Type B pancreatic cell (in vitro differentiated cells): ENCODE measurements around the gene MFSD8. TPM values are rescaled to one million over a fixed set of nuclear protein-coding genes. Genes with fewer than 3 reads are reported as not detected.
"Not testable (repeated sequence)": the region's sequence is repeated elsewhere in the genome, so short reads cannot be mapped to it uniquely, and the experiment has no call there.

Experiments
- DNase-seq: peaks from one replicate; pipeline ENCODE4 v3.0.0; 2021; ENCODE audit warnings: mixed read lengths; ENCODE audit not compliant: unreplicated experiment; ENCODE audit errors: extremely low spot score
- H3K27ac Mint-ChIP-seq: 2 replicates; pipeline ENCODE4 v1.8.0; 2021; ENCODE audit warnings: mild to moderate bottlenecking, mixed read lengths
- H3K27me3 Mint-ChIP-seq: 2 replicates; pipeline ENCODE4 v1.8.0; 2021; ENCODE audit warnings: mixed read lengths
- H3K36me3 Mint-ChIP-seq: 2 replicates; pipeline ENCODE4 v1.8.0; 2021; ENCODE audit warnings: mixed read lengths
- H3K4me1 Mint-ChIP-seq: one replicate; pipeline ENCODE4 v1.8.0; 2021; ENCODE audit warnings: mixed read lengths; ENCODE audit not compliant: unreplicated experiment
- H3K4me3 Mint-ChIP-seq: 2 replicates; pipeline ENCODE4 v1.8.0; 2021; ENCODE audit warnings: mild to moderate bottlenecking, mixed read lengths
- H3K9me3 Mint-ChIP-seq: 2 replicates; pipeline ENCODE4 v1.8.0; 2021; ENCODE audit warnings: mixed read lengths
- total RNA-seq: library from RNA; stranded (reverse); gene quantifications from 2 replicates; pipeline ENCODE4 v1.2.1, GENCODE V29; 2021; ENCODE audit warnings: low replicate concordance
- TF ChIP-seq, protein P1 (sequence below): fragments of 200-600 bp; sonication (generic); conservative IDR thresholded peaks from 2 replicates; pipeline ENCODE4 v1.5.0; 2021; ENCODE audit warnings: antibody characterized with exemption, mild to moderate bottlenecking

MFSD8 gene
- total RNA-seq, 1 donor from 2014 or later: 23.7 TPM

DNA sequence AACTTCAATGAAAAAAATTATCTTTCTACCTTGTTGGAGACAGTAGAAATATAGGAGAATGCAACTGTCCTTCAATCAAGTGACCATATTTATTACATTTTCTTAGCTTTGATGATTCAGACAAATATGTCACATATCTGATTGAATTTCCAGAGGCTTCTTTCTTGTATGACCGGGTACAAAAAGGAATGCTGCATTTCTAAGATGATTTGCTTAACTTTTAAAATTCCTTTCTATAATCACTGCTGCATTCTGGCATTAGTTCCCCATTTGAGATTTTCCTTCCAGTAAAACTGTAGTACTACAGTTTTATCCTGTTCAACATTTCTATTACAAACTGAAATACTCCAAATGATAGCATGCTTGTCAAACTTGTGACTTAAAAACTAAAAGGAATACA, 5.2 kb downstream of the MFSD8 start:
- peaks cover 7% of the 10 kb centered on the region for H3K4me1 Mint-ChIP-seq
- no peak overlapping the region for H3K27ac Mint-ChIP-seq
- no peak overlapping the region for H3K4me3 Mint-ChIP-seq
- no peaks in the 10 kb centered on the region for H3K27me3 Mint-ChIP-seq
- H3K36me3 Mint-ChIP-seq: peaks cover 16% of the 10 kb centered on the region
- TF ChIP-seq, protein P1, sequence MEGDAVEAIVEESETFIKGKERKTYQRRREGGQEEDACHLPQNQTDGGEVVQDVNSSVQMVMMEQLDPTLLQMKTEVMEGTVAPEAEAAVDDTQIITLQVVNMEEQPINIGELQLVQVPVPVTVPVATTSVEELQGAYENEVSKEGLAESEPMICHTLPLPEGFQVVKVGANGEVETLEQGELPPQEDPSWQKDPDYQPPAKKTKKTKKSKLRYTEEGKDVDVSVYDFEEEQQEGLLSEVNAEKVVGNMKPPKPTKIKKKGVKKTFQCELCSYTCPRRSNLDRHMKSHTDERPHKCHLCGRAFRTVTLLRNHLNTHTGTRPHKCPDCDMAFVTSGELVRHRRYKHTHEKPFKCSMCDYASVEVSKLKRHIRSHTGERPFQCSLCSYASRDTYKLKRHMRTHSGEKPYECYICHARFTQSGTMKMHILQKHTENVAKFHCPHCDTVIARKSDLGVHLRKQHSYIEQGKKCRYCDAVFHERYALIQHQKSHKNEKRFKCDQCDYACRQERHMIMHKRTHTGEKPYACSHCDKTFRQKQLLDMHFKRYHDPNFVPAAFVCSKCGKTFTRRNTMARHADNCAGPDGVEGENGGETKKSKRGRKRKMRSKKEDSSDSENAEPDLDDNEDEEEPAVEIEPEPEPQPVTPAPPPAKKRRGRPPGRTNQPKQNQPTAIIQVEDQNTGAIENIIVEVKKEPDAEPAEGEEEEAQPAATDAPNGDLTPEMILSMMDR: no peak
- no peaks in the 10 kb centered on the region for H3K9me3 Mint-ChIP-seq
- DNase-seq: no peak

DNA sequence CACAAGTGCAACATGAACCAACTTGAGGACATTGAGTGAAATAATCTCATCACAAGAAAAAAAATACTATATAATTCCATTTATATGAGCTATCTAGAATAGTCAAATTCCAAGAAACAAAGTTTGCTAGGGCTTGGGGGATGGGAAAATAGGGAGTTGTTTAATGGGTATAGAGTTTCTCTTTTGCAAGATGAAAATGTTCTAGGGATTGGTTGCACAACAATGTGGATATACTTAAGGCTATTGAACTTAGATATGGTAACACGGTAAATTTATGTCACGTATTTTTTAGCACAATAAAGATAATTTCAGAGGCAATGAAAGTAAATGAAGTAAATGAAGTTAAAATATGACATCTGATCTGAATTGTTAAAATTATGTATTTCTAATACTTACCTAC, 7.9 kb downstream of the MFSD8 start:
- no peaks in the 10 kb centered on the region for H3K27me3 Mint-ChIP-seq
- no peak overlapping the region for H3K27ac Mint-ChIP-seq
- H3K36me3 Mint-ChIP-seq: peaks cover 16% of the 10 kb centered on the region
- H3K9me3 Mint-ChIP-seq: no peaks in the 10 kb centered on the region
- TF ChIP-seq, protein P1: no peak
- H3K4me1 Mint-ChIP-seq: no peaks in the 10 kb centered on the region
- DNase-seq: no peak
- H3K4me3 Mint-ChIP-seq: no peak overlapping the region

DNA sequence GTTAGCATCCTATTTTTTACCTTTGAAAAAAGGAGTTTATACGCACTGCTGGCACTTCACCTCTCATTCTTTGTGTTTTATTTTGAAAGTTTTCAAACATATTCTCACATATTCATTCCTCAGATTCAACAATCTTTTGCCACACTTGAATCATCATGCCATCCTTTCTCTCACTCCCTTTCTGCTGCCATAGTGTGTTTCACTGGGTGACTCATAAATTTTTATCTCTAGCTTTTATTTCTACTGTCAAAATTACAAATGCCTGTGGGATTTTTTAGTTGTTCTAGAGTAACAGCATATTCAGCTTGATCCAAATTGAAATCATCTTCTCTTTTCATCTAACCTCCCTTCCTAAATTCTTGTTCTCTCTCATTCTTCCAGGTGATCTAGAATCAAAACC, 28.0 kb downstream of the MFSD8 start:
- TF ChIP-seq, protein P1: no peak
- Mint-ChIP-seq H3K4me3 (no peak overlapping the region), H3K4me1 (no peaks in the 10 kb centered on the region), H3K27ac (no peak overlapping the region), H3K27me3 (no peaks in the 10 kb centered on the region), H3K9me3 (no peaks in the 10 kb centered on the region), H3K36me3 (peaks cover 9% of the 10 kb centered on the region)
- DNase-seq: no peak

DNA sequence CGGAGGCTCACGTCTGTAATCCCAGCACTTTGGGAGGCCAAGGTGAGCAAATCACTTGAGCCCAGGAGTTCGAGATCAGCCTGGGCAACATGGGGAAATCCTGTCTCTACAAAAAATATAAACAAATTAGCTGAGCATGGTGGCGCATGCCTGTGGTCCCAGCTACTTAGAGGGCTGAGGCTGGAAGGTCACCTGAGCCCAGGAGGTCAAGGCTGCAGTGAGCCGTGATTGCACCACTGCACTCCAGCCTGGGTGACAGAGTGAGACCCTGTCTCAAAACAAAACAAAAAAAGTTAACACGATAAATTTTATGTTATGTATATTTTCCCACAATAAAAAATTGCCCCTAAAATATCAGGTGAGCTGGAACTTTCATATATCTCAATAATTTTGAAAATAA, 33.1 kb downstream of the MFSD8 start:
- not testable (repeated sequence) for H3K4me3 Mint-ChIP-seq, H3K27ac Mint-ChIP-seq, H3K36me3 Mint-ChIP-seq, DNase-seq, H3K4me1 Mint-ChIP-seq, H3K27me3 Mint-ChIP-seq, H3K9me3 Mint-ChIP-seq

DNA sequence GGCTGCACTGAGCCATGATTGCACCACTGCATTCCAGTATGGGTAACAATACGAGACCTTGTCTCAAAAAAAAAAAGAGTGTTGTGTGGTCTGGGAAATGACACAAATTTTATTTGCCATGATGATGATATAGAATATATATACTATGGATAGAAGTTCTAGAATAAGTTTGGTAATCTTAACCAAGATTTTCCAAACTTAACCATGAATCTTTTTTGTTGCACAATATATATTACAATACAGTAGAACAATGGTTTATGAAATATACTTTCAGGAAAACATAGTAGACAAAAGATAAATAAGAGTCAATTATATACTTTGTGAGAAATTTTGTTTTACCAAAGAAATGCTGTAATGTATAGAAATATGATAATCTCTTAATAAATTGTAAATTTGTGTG, 34.8 kb downstream of the MFSD8 start:
- Mint-ChIP-seq H3K27me3 (no peaks in the 10 kb centered on the region), H3K9me3 (no peaks in the 10 kb centered on the region), H3K36me3 (peaks cover 11% of the 10 kb centered on the region), H3K4me3 (no peak overlapping the region), H3K27ac (no peak overlapping the region), H3K4me1 (no peaks in the 10 kb centered on the region)
- DNase-seq: no peak
- TF ChIP-seq, protein P1: no peak

DNA sequence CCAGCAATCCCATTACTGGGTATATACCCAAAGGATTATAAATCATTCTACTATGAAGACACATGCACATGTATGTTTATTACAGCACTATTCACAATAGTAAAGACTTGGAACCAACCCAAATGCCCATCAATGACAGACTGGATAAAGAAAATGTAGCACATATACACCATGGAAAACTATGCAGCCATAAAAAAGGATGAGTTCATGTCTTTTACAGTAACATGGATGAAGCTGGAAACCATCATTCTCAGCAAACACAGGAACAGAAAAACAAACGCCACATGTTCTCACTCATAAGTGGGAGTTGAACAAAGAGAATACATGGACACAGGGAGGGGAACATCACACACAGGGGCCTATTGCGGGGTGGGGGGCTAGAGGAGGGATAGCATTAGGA, 39.3 kb downstream of the MFSD8 start:
- H3K4me1 Mint-ChIP-seq, DNase-seq: not testable (repeated sequence)

DNA sequence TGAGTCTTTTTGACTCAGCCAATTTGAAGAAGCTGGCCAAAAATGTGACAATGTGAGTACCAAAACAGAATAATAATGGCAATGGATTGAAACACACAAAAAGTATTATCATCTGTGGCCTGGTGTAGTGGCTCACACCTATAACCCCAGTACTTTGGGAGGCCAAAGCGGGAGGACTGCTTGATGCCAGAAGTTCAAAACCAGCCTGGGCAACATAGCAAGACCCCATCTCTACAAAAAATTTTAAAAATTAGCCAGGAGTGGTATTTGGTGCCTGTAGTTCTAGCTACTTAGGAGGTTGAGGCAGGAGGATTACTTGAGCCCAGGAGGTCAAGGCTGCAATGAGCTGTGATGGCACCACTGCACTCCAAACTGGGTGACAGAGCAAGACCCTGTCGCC, 42.7 kb downstream of the MFSD8 start:
- TF ChIP-seq, protein P1: no peak
- H3K4me3 Mint-ChIP-seq: no peak overlapping the region
- H3K27ac Mint-ChIP-seq: no peak overlapping the region
- no peaks in the 10 kb centered on the region for H3K4me1 Mint-ChIP-seq
- no peaks in the 10 kb centered on the region for H3K9me3 Mint-ChIP-seq
- DNase-seq: no peak
- no peaks in the 10 kb centered on the region for H3K27me3 Mint-ChIP-seq
- peaks cover 23% of the 10 kb centered on the region for H3K36me3 Mint-ChIP-seq

More for the DNA sequence above, 39.3 kb downstream of the MFSD8 start:
- H3K36me3 Mint-ChIP-seq: peaks cover 22% of the 10 kb centered on the region
- not testable (repeated sequence) for H3K4me3 Mint-ChIP-seq, H3K27me3 Mint-ChIP-seq, H3K9me3 Mint-ChIP-seq, H3K27ac Mint-ChIP-seq
